Natural killer cell treated with Interleukin-12 subunit alpha and Interleukin-12 subunit beta and Interleukin-15 and Interleukin-18, amount 100 ng/mL, for 72 hours (primary cell): ENCODE data around the gene PROB1. TPM values are rescaled to one million over a fixed set of nuclear protein-coding genes. Genes with fewer than 3 reads are reported as not detected.
"Not testable (repeated sequence)": the region's sequence is repeated elsewhere in the genome, so short reads cannot be mapped to it uniquely, and the experiment has no call there.

ENCODE experiments used
- ATAC-seq, 2 donors: fragments of 150-1000 bp; cut with Tn5 transposase in 1 of 2; sonication (Bioruptor Pico), chemical (Tn5 transposase) in 1 of 2; 2 replicates each; pipeline ENCODE4 v1.10.0; 2021
- DNase-seq: peaks from one replicate; pipeline ENCODE4 v3.0.0; 2022; ENCODE audit warnings: low spot score
- H3K27ac Mint-ChIP-seq, 2 donors: 1 replicate in 1 of 2; 2 replicates in 1 of 2; pipeline ENCODE4 v1.8.0; 2022; ENCODE audit warnings: mixed read lengths in 2 of 2, mild to moderate bottlenecking in 1 of 2, moderate library complexity in 1 of 2
- H3K27me3 Mint-ChIP-seq, 2 donors: 1 replicate in 1 of 2; 2 replicates in 1 of 2; pipeline ENCODE4 v1.8.0; 2022; ENCODE audit warnings: mixed read lengths in 2 of 2
- H3K36me3 Mint-ChIP-seq: one replicate; pipeline ENCODE4 v1.8.0; 2022; ENCODE audit warnings: mixed read lengths
- H3K4me1 Mint-ChIP-seq, 2 donors: 1 replicate in 1 of 2; 2 replicates in 1 of 2; pipeline ENCODE4 v1.8.0; 2022; ENCODE audit warnings: low read depth in 2 of 2, mixed read lengths in 2 of 2, mild to moderate bottlenecking in 1 of 2
- H3K4me3 Mint-ChIP-seq: one replicate; pipeline ENCODE4 v1.8.0; 2022; ENCODE audit warnings: mixed read lengths
- H3K9me3 Mint-ChIP-seq: 2 replicates; pipeline ENCODE4 v1.8.0; 2022; ENCODE audit warnings: mixed read lengths
- total RNA-seq, 2 donors: library from RNA; stranded (reverse); gene quantifications; one replicate each; pipeline ENCODE4 v1.2.3, GENCODE V29; 2022

Gene PROB1
- total RNA-seq, 2 donors from 2014 or later, result 3.4 to 6.6 TPM

DNA sequence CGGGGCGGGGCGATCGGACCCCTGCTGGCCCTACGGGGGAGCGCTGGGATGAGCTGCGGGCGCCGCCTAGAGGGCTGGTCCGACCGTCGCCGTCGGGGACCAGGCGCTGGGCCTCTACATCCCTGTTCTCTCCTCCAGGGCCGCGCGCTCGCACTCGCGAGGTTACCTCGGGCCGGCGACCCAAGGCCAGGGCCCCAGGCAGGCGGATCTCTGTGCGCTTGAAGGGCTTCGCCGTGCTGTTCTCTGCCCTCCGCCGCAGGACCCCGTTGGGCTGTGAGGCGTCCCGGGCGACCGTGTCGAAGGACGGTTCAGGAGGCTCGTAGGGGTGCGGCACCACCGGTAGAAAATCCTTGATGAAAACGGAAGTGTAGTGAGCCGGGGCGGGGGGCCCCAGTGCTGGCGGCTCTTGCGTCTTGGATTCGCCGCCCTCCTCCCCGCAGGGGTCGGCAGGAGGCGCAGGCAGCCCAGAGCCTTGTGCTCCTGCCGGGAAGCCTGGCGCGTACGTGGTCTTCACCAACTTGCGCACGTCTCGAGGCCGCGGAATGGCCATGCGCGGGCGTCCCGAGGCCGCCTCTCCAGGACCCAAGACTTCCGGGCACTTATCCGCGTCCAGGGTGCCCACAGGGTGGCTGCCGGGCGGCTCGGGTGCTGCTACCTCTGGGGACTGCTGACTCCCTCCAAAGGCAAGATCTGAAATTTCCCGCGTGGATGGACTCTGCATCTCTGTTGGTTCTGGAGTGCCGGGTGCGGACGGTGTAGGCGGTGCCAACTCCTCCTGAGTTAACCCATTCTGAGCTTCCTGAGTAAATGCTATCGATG lies 2.0 kb downstream of the PROB1 start:
- Mint-ChIP-seq H3K4me3 (peak overlapping the region; percentile 97), H3K9me3 (no peaks in the 10 kb centered on the region), H3K4me1 (peaks cover 46% of the 10 kb centered on the region in 2 donors), H3K27me3 (no peaks in the 10 kb centered on the region), H3K27ac (peak overlapping the region; percentile 85 to 88), H3K36me3 (no peaks in the 10 kb centered on the region)
- peak; percentile 81 to 86 for ATAC-seq
- DNase-seq, result peak; percentile 91

- H3K27me3 Mint-ChIP-seq, result no peaks in the 10 kb centered on the region
- H3K4me3 Mint-ChIP-seq, result peak overlapping the region; percentile 97
- peak overlapping the region; percentile 85 to 100 for H3K27ac Mint-ChIP-seq
- peaks cover 43 to 44% of the 10 kb centered on the region in 2 donors for H3K4me1 Mint-ChIP-seq
- DNase-seq, result no peak
- ATAC-seq, result no peak
- H3K9me3 Mint-ChIP-seq, result no peaks in the 10 kb centered on the region
- H3K36me3 Mint-ChIP-seq, result no peaks in the 10 kb centered on the region
Observed at GRCh38 chr5:139392324-139392677, 2.6 kb downstream of the PROB1 start.

DNA sequence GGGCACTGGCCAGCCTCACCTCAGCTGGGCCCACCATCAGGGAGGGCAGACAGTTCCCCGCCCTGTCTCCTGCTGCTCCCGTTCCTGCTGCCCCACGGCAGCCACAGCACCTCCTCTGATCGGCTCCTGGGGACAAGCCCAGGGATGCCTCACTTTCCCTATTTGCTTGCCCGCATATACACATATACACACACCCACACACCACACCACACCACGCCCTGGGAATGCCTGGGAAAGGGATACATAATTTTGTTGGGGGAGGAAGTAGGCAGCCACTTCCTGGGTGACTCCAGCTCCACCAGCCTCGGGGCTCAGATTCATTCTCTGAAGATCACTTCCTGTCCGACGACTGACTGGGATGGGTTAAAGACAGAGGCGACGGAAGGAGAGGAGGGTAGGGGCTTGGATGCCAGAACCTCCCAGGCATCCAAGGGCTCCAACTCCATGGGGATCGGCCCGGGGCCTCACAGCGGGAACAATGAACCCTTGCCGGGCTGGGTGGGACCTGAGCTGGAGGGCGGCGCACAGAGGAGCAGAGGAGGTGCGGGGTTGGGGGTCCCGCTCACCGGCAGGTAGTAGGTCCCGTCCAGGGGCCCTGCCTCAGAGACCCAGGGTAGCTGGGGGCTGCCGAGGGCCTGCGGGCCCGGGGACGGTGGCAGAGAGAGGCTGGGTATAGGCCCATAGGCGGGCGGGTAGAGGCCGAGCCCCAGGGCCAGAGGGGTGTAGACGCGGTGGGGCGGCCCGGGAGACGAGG lies 3.2 kb downstream of the PROB1 start:
- no peaks in the 10 kb centered on the region for H3K36me3 Mint-ChIP-seq
- DNase-seq (no peak), ATAC-seq (peak; percentile 0 to 3)
- H3K4me3 Mint-ChIP-seq, result peak overlapping the region; percentile 97
- H3K27ac Mint-ChIP-seq, result peak overlapping the region; percentile 97 to 100
- no peaks in the 10 kb centered on the region for H3K9me3 Mint-ChIP-seq
- no peaks in the 10 kb centered on the region for H3K27me3 Mint-ChIP-seq
- peaks cover 39 to 44% of the 10 kb centered on the region in 2 donors for H3K4me1 Mint-ChIP-seq

DNA sequence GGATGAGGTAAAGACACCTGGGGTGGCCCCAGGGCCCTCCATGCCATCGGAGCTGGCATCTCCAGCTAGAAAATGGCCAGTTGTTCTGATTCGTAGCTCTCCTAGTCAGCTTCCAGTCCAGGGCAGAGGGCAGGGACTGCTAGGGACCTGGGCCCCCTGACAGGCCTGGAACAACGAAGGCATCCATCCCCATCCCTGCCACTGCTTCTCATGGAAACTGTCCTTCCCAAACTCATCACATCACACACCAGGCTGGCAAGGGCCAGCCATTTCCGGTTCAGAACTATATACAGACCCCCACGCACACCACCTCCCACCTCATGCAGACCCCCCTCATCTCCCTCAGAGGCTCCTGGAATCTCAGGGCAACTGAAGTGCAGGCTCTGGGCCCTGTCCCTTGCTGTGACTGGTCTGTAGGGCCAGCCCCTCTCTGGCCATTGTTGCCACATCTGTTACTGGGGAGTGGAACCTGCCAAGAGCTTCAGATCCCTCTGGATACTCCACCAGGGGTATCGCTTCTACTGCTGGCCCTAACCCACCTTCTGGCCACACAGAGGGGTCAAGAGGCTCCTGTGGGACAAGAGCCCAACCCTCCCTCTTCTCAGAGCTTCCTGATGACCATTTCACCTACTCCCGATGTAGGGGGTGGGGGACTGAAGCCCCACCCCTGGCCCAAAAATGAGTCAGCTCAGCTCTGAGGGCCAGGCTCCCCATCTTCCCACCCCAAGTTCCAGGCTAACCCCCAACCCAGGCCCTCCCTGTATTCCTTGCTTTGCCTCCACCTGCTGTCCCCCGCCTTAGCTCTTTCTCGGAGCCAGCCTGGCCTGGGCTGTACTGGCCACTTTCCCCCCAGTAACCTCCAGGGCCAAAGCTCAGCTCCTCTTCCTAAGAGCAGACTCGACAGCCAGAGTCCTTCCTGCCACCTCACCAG lies 4.0 kb downstream of the PROB1 start:
- peaks cover 40 to 49% of the 10 kb centered on the region in 2 donors for H3K4me1 Mint-ChIP-seq
- H3K36me3 Mint-ChIP-seq, result no peaks in the 10 kb centered on the region

DNA sequence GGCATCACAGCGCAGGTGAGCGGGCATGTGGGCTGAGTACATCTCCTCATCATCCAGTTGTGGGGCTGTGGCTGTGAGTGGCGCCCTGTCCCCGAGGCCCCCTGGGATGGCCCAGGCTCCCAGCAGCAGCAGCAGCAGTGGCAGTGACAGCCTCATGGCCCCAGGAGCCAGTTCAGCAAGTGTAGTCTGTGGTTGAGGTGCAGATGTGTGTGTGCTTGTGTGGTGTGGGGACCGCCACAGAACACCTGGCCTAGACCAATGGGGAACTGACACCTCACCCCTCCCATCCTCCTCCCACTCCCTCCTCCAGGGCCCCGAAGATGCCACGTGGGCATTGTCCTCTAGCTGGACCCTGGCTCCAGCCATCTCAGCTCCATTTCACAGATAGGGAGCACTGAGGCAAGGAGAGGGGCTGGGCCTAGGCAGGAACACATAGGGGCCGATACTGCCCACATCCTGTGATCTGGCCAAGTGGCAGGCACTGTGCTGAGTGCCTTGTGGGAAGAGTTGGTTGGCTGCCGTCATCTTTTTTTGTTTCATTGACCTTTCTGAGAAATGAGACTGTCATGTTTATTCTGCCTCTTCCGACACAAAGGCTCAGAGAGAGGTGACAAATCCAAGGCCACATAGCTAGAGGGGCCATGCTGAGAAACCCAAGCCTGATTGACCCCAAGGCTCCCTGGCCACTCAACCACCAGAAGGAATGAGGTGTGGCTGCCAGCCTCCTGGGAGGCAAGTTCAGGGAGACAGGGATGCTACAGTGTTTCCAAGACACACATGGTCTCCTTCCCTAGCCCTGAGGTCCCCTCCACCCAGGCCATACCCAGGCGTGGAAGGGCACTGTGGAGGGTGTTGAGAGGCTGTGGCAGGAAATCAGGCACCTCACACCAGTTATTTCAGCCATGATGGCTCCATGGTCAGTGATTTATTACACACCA lies 4.9 kb downstream of the PROB1 start, which contains the start of gene MZB1:
Gene MZB1 (minus strand): TSS at position 213 of the 938 bp plus-strand sequence. CDS start 57 bp downstream, at position 156.
- Mint-ChIP-seq H3K36me3 (no peaks in the 10 kb centered on the region), H3K4me1 (peaks cover 50 to 58% of the 10 kb centered on the region in 2 donors), H3K27me3 (no peaks in the 10 kb centered on the region), H3K9me3 (no peaks in the 10 kb centered on the region), H3K27ac (peak within 1 kb of the TSS; percentile 97 to 100), H3K4me3 (peak within 1 kb of the TSS; percentile 97)
- peak; percentile 79 to 83 for ATAC-seq
- peak; percentile 86 for DNase-seq

More for the DNA sequence above, 4.0 kb downstream of the PROB1 start:
- DNase-seq (no peak), ATAC-seq (no peak)
- Mint-ChIP-seq H3K27me3 (no peaks in the 10 kb centered on the region), H3K4me3 (peak overlapping the region; percentile 97), H3K27ac (peak overlapping the region; percentile 97 to 100), H3K9me3 (no peaks in the 10 kb centered on the region)

DNA sequence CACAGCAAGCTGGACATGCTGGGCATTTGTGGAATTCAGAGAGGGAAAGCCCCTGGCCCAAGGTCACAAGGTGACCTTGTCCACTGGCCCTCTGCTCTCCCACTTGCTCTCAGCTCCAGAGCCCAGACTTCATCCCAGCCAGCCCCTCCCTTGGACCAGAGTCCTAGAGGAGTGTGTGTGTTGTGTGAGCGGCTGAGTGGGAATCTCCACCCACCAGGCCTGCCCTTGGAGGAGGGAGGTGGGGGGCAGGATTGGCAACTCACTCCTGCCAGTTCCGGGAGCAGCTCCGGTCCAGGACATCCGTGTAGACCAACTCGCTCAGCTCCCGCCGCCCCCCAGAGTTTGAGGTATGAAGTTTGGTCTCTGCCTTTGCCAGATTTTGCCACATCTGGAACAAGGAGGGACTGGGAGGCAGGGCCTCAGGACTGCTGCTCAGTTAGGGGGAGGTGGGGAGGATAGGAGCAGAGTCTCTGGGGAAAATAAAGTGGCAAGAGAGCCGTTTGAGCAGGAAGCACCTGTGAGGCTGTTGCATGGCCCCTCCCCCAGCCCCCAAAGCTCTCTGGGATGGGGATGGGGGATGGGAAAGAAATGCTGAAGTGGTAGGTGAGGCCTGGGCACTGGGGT lies 6.6 kb downstream of the PROB1 start:
- Mint-ChIP-seq H3K36me3 (no peaks in the 10 kb centered on the region), H3K4me1 (peaks cover 58 to 66% of the 10 kb centered on the region in 2 donors), H3K27me3 (no peaks in the 10 kb centered on the region), H3K9me3 (no peaks in the 10 kb centered on the region), H3K27ac (peak overlapping the region in 1 of 2 donors; percentile 75), H3K4me3 (peak overlapping the region; percentile 25)
- ATAC-seq (no peak), DNase-seq (no peak)

DNA sequence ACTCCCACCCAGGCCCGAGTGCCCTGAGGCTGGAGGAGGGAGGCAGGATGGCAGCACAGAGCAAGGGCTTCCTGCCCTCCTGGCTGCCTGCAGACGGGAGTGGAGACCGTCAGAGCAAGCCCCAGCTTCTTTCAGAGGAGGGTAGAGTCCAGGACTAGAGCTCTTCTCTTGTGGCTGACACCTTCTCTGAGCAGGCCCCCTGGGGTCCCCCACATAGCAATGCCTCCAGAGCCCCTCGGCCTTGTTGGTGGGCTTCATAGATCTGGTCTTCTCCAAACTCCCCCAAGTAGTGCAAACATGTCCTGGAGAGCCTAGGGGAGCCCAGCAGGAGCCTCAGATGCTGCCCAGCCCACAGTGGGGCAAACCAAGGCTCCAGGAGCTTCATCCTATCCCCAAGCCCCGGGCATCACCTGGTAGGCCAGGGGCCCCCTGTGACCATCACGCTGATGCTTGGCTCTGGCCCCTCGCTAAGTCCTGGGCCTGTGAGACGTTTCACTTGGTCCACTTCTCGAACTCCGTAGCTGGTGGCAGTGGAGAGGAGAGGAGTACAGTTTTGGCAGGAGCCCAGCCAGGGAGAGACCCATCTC lies 7.2 kb downstream of the PROB1 start:
- Mint-ChIP-seq H3K9me3 (no peaks in the 10 kb centered on the region), H3K4me1 (peaks cover 58 to 64% of the 10 kb centered on the region in 2 donors), H3K4me3 (no peak overlapping the region), H3K36me3 (no peaks in the 10 kb centered on the region), H3K27me3 (no peaks in the 10 kb centered on the region), H3K27ac (peak overlapping the region in 1 of 2 donors; percentile 96)
- DNase-seq, result no peak
- ATAC-seq, result no peak

GRCh38 chr5:139386956-139387355 lies 7.9 kb downstream of the PROB1 start:
- peak overlapping the region; percentile 89 to 96 for H3K27ac Mint-ChIP-seq
- not testable (repeated sequence) for H3K9me3 Mint-ChIP-seq, DNase-seq, H3K4me3 Mint-ChIP-seq, H3K36me3 Mint-ChIP-seq, H3K27me3 Mint-ChIP-seq, ATAC-seq
- peaks cover 58 to 63% of the 10 kb centered on the region in 2 donors for H3K4me1 Mint-ChIP-seq

- H3K27ac Mint-ChIP-seq, result peak overlapping the region; percentile 89 to 96
- no peak for DNase-seq
- H3K4me1 Mint-ChIP-seq, result peaks cover 49 to 54% of the 10 kb centered on the region in 2 donors
- H3K27me3 Mint-ChIP-seq, result no peaks in the 10 kb centered on the region
- no peak for ATAC-seq
- H3K4me3 Mint-ChIP-seq, result peak overlapping the region; percentile 73
- no peaks in the 10 kb centered on the region for H3K36me3 Mint-ChIP-seq
- H3K9me3 Mint-ChIP-seq, result no peaks in the 10 kb centered on the region
Observed at GRCh38 chr5:139386050-139386438, 8.9 kb downstream of the PROB1 start.

GRCh38 chr5:139385061-139386049 lies 9.5 kb downstream of the PROB1 start:
- H3K4me1 Mint-ChIP-seq, result peaks cover 42 to 47% of the 10 kb centered on the region in 2 donors
- ATAC-seq (no peak), DNase-seq (no peak)
- no peaks in the 10 kb centered on the region for H3K36me3 Mint-ChIP-seq
- H3K27me3 Mint-ChIP-seq, result no peaks in the 10 kb centered on the region
- no peaks in the 10 kb centered on the region for H3K9me3 Mint-ChIP-seq
- peak overlapping the region; percentile 73 for H3K4me3 Mint-ChIP-seq
- H3K27ac Mint-ChIP-seq, result peak overlapping the region; percentile 89 to 96

DNA sequence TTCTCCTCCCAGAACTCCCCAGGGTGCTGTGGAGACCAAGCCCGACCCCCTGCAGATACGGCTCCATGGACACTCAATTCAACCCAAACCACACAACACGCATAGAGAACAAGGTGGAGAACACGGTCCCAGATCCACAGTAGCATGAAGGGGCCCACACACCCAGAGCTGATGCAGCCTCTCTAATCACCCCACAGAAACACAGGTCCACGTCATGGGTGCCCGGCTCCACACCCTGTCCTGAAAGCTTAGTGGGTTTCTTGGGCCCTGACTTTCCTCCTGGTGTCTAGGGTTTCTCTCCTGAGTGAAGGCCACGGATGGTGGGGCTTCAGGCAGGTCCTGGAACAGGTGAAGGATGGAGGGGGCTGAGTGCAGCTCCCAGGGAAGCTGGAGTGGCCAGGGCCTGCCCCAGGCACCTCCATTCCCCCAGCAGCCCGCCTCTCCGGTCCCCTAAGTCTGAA lies 10.3 kb downstream of the PROB1 start:
- no peaks in the 10 kb centered on the region for H3K36me3 Mint-ChIP-seq
- ATAC-seq, result no peak
- no peak for DNase-seq
- no peaks in the 10 kb centered on the region for H3K27me3 Mint-ChIP-seq
- peaks cover 35 to 40% of the 10 kb centered on the region in 2 donors for H3K4me1 Mint-ChIP-seq
- H3K27ac Mint-ChIP-seq, result peak overlapping the region; percentile 89 to 96
- peak overlapping the region; percentile 73 for H3K4me3 Mint-ChIP-seq
- no peaks in the 10 kb centered on the region for H3K9me3 Mint-ChIP-seq
